GM23248 (cell line): ENCODE measurements around the gene FAM161B.

Source experiments
- EZH2 ChIP-seq: fragments of 200-600 bp; sonication (generic); IDR thresholded peaks from 2 replicates; pipeline ENCODE4 v1.6.1; 2018; ENCODE audit warnings: antibody characterized with exemption, mild to moderate bottlenecking; ENCODE audit not compliant: insufficient read depth, poor library complexity, severe bottlenecking
- EZH2phosphoT487 ChIP-seq: fragments of 200-600 bp; sonication (generic); IDR thresholded peaks from 2 replicates; pipeline ENCODE4 v1.6.1; 2018; ENCODE audit warnings: antibody characterized with exemption, moderate library complexity, mild to moderate bottlenecking, low read depth; ENCODE audit not compliant: insufficient read depth

DNA sequence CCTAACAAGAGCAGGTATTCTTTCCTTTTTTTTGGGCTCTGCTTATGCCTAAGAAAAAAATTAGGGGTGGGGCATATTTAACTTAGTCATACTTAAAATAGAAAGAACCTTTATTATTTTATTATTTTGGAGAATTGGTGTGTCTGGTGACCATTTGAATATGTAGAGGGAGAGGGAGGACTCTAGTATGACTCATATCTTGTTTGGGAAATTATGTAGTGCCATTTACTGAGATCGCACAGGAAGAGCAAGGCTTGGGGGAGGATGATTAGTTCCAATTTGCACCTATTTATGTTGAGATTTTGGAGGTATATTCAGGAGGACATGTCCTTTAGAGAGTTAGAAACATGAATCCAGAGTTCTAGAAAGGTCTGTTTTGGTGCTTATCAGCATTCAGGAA is 53.4 kb downstream of the FAM161B start:
- TF ChIP-seq EZH2 (no peak), EZH2phosphoT487 (no peak)
